Endothelial cell of umbilical vein (primary cell): ENCODE results near the gene CXCL10. TPM values are rescaled to one million over a fixed set of nuclear protein-coding genes. Genes with fewer than 3 reads are reported as not detected.

Source experiments
- BruUV-seq: library from RNA; stranded (reverse); fragments of 400-500 nt; replicated peaks from 2 replicates; lab custom pipeline; 2021; lab: Mats Ljungman, UMichigan
- CTCF ChIA-PET: fragments of 300-600, 350-600 bp; sonication (Branson Sonifier 250); formaldehyde crosslinking; loops from one replicate; lab custom pipeline; 2021; ENCODE audit warnings: antibody characterized with exemption, inconsistent platforms; lab: Charles Lee
- POLR2A ChIA-PET: fragments of 300-600, 350-600 bp; sonication (Branson Sonifier 250); formaldehyde crosslinking; loops from one replicate; lab custom pipeline; 2021; ENCODE audit warnings: antibody characterized with exemption, inconsistent platforms; lab: Charles Lee
- DNase-seq: peaks from one replicate; pipeline ENCODE4 v3.0.0-alpha.2; 2011; ENCODE audit warnings: low read depth, low spot score
- FAIRE-seq: peaks from 2 replicates; lab custom pipeline; 2011; peaks lifted over from hg19 to GRCh38; lab: Jason Lieb, UNC
- H2AFZ ChIP-seq: 2 replicates; pipeline ENCODE4 v1.6.0; 2012; ENCODE audit warnings: low read depth, low read length, control low read depth, inconsistent platforms
- H3K27ac ChIP-seq: 2 replicates; pipeline ENCODE4 v1.5.1; 2011; ENCODE audit warnings: low read depth, mild to moderate bottlenecking, control low read depth, low read length, moderate library complexity; ENCODE audit not compliant: insufficient read depth
- H3K27me3 ChIP-seq, 2 experiments: 2 replicates each; pipeline versions ENCODE4 v1.6.0 to v1.6.1; 2011; ENCODE audit warnings: low read length in 2 of 2, mixed read lengths in 1 of 2; ENCODE audit not compliant: control insufficient read depth in 2 of 2, insufficient read depth in 2 of 2
- H3K36me3 ChIP-seq, 2 experiments: 2 replicates in 1 of 2; 3 replicates in 1 of 2; pipeline ENCODE4 v1.5.1; 2011; ENCODE audit warnings: low read length in 2 of 2, mild to moderate bottlenecking in 1 of 2, moderate library complexity in 1 of 2; ENCODE audit not compliant: control insufficient read depth in 2 of 2, insufficient read depth in 2 of 2; ENCODE audit errors: extremely low read depth in 1 of 2
- H3K4me1 ChIP-seq: 3 replicates; pipeline ENCODE4 v1.5.1; 2011; ENCODE audit warnings: mild to moderate bottlenecking, low read length; ENCODE audit not compliant: control insufficient read depth, insufficient read depth; ENCODE audit errors: extremely low read depth
- H3K4me2 ChIP-seq: 2 replicates; pipeline ENCODE4 v1.6.1; 2011; ENCODE audit warnings: low read length, control low read depth, mixed read lengths; ENCODE audit not compliant: insufficient read depth
- H3K4me3 ChIP-seq, 3 experiments: fragments of 200-600 bp in 1 of 3; sonication (generic), shearing (Covaris generic) in 1 of 3; replicated peaks in 1 of 3; 2 replicates each; pipeline ENCODE4 v1.5.1; 2011 to 2016; ENCODE audit warnings: control low read depth in 3 of 3, low read length in 3 of 3, mild to moderate bottlenecking in 2 of 3, inconsistent platforms in 1 of 3, low read depth in 1 of 3, moderate library complexity in 1 of 3; ENCODE audit not compliant: insufficient read depth in 1 of 3
- H3K79me2 ChIP-seq: 2 replicates; pipeline ENCODE4 v1.6.0; 2012; ENCODE audit warnings: low read length, inconsistent platforms; ENCODE audit not compliant: control insufficient read depth, insufficient read depth
- H3K9ac ChIP-seq: replicated peaks from 2 replicates; pipeline ENCODE3; 2011; ENCODE audit warnings: low read length, control low read depth; ENCODE audit not compliant: insufficient read depth; ENCODE audit errors: extremely low read depth
- H3K9me1 ChIP-seq: replicated peaks from 3 replicates; pipeline ENCODE4 v1.6.0; 2011; ENCODE audit warnings: mild to moderate bottlenecking, low read length; ENCODE audit not compliant: control insufficient read depth, insufficient read depth; ENCODE audit errors: extremely low read depth
- H3K9me3 ChIP-seq: replicated peaks from 2 replicates; pipeline ENCODE4 v1.5.1; 2012; ENCODE audit warnings: low read length, inconsistent platforms; ENCODE audit not compliant: control insufficient read depth, insufficient read depth
- H4K20me1 ChIP-seq: replicated peaks from 2 replicates; pipeline ENCODE3; 2011; ENCODE audit warnings: mild to moderate bottlenecking, low read length; ENCODE audit not compliant: control insufficient read depth, insufficient read depth; ENCODE audit errors: extremely low read depth
- EZH2 ChIP-seq: IDR thresholded peaks from 2 replicates; pipeline ENCODE4 v1.6.1; 2012; ENCODE audit warnings: borderline replicate concordance, low read depth, mild to moderate bottlenecking, moderate library complexity, low read length, inconsistent platforms; ENCODE audit not compliant: severe bottlenecking
- FOS ChIP-seq: IDR thresholded peaks from 2 replicates; pipeline ENCODE4 v1.6.1; 2011; ENCODE audit warnings: mild to moderate bottlenecking, low read length, moderate library complexity, borderline replicate concordance; ENCODE audit not compliant: insufficient read depth
- GATA2 ChIP-seq: IDR thresholded peaks from 2 replicates; pipeline ENCODE4 v1.7.0; 2011; ENCODE audit warnings: low read depth, mild to moderate bottlenecking, moderate library complexity, mixed read lengths, low read length; ENCODE audit not compliant: insufficient read length, insufficient read depth
- JUN ChIP-seq: IDR thresholded peaks from 2 replicates; pipeline ENCODE4 v1.6.1; 2011; ENCODE audit warnings: borderline replicate concordance, low read depth; ENCODE audit not compliant: insufficient read length, insufficient read depth
- MYC ChIP-seq: IDR thresholded peaks from one replicate; pipeline ENCODE4 v1.6.1; 2011; ENCODE audit warnings: mild to moderate bottlenecking, low read depth, low read length
- POLR2A ChIP-seq: IDR thresholded peaks from 2 replicates; pipeline ENCODE4 v1.6.1; 2012; ENCODE audit warnings: low read depth, mild to moderate bottlenecking, control low read depth, low read length
- POLR2AphosphoS5 ChIP-seq: IDR thresholded peaks from 2 replicates; pipeline ENCODE4 v1.6.1; 2012; ENCODE audit warnings: low read depth, mild to moderate bottlenecking, control low read depth, low read length, moderate library complexity; ENCODE audit not compliant: insufficient read depth
- dilution Hi-C: fragments of 300-500 bp; cut with MboI; formaldehyde crosslinking; loops from one replicate; pipeline ENCODE4 v1.15.0; 2019; ENCODE audit warnings: low sequenced_read_pairs; ENCODE audit not compliant: extremely low pct_ligation_motif_present
- intact Hi-C: fragments of 100-400 bp; cut with micrococcal nuclease; formaldehyde crosslinking; loops from one replicate; pipeline ENCODE4 v1.10.0; 2022
- polyA plus RNA-seq, 4 experiments: library from polyadenylated mRNA; depleted of rRNA in 3 of 4; stranded (reverse) in 3 of 4; unstranded in 1 of 4; fragments of >200 nt; gene quantifications; 2 replicates each; pipeline versions ENCODE4 v1.2.1 to v1.2.3, GENCODE V29; 2011 to 2012; ENCODE audit warnings: missing spikeins in 1 of 4
- total RNA-seq: library from RNA; stranded (reverse); gene quantifications from 2 replicates; pipeline ENCODE4 v1.2.3, GENCODE V29; 2021
- TF ChIP-seq, protein P1 (sequence below), 2 donors: IDR thresholded peaks; 1 replicate in 1 of 2; 2 replicates in 1 of 2; pipeline ENCODE4 v1.5.1; 2011; ENCODE audit warnings: low read length in 2 of 2, mild to moderate bottlenecking in 2 of 2, moderate library complexity in 2 of 2, control low read depth in 1 of 2, inconsistent platforms in 1 of 2, low read depth in 1 of 2; ENCODE audit not compliant: insufficient read depth in 1 of 2; ENCODE audit errors: extremely low read depth in 1 of 2
- TF ChIP-seq, protein P2 (sequence below): IDR thresholded peaks from 2 replicates; pipeline ENCODE4 v1.6.1; 2011; ENCODE audit not compliant: insufficient read depth, insufficient read length

Gene CXCL10
- total and polyA plus RNA-seq, 2 donors (not counting 3 experiments of a cell fraction or from before 2014, with no cell fraction given) = 0.18 TPM; not detected in 1

DNA sequence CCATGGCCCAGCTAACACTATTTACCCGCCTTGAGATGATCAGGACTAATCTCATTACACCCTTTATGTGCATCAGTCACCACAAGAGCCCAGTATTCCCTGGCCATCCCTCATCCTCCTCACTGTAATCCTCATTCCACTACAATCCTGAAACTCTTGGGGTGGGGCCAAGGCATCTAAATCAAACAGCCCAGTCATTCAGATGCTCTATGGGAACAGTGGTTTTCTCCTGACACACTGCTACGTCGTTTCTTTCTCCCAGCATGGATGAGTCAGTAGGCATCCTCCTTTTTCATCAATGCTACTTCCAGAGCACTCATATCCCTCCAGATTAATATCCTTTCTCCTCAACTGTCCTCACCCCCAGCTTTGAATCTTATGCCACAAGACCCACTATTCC is 38.2 kb downstream of the CXCL10 start:
- no peak for DNase-seq
- TF ChIP-seq POLR2A (no peak), EZH2 (no peak), FOS (no peak), POLR2AphosphoS5 (no peak), GATA2 (no peak), JUN (no peak), MYC (no peak)
- TF ChIP-seq, protein P1, sequence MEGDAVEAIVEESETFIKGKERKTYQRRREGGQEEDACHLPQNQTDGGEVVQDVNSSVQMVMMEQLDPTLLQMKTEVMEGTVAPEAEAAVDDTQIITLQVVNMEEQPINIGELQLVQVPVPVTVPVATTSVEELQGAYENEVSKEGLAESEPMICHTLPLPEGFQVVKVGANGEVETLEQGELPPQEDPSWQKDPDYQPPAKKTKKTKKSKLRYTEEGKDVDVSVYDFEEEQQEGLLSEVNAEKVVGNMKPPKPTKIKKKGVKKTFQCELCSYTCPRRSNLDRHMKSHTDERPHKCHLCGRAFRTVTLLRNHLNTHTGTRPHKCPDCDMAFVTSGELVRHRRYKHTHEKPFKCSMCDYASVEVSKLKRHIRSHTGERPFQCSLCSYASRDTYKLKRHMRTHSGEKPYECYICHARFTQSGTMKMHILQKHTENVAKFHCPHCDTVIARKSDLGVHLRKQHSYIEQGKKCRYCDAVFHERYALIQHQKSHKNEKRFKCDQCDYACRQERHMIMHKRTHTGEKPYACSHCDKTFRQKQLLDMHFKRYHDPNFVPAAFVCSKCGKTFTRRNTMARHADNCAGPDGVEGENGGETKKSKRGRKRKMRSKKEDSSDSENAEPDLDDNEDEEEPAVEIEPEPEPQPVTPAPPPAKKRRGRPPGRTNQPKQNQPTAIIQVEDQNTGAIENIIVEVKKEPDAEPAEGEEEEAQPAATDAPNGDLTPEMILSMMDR (IDR thresholded peaks at IDR 0.05; ENCODE audit: extremely low read depth in 1 of 2, insufficient read depth in 1 of 2, low read depth in 1 of 2, low read length in 2 of 2) = no peak
- TF ChIP-seq, protein P2, sequence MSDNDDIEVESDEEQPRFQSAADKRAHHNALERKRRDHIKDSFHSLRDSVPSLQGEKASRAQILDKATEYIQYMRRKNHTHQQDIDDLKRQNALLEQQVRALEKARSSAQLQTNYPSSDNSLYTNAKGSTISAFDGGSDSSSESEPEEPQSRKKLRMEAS = no peak
- H3K79me2 ChIP-seq = peaks cover 65% of the 10 kb centered on the region
- peaks cover 2 to 4% of the 10 kb centered on the region in 2 experiments for H3K36me3 ChIP-seq
- intact Hi-C loops (loop anchor here (10.0 kb wide), 1 partner anchor 180 kb away; no protein-coding TSS in a partner anchor), dilution Hi-C loops (no loop called here)
- POLR2A ChIA-PET = no interaction called here
- CTCF ChIA-PET = interaction anchor here (1.6 kb wide), 1 partner anchor 89 kb away, joined by 4 read pairs; no protein-coding TSS in a partner anchor
- no peak overlapping the region for H3K4me2 ChIP-seq
- no peaks in the 10 kb centered on the region for H3K9me3 ChIP-seq
- BruUV-seq = no TSS peak
- peaks cover 10% of the 10 kb centered on the region for H3K4me1 ChIP-seq
- no peak overlapping the region for H3K27ac ChIP-seq
- no peaks in the 10 kb centered on the region for H3K9me1 ChIP-seq
- no peak overlapping the region for H3K9ac ChIP-seq
- H3K27me3 ChIP-seq = no peaks in the 10 kb centered on the region
- no peak overlapping the region for H2AFZ ChIP-seq
- FAIRE-seq = no peak
- H4K20me1 ChIP-seq = no peaks in the 10 kb centered on the region
- no peak overlapping the region for H3K4me3 ChIP-seq
